IPS-NIHi11 (cell line): Measurements from ENCODE around the gene CC2D1A.

Experiments
- DNase-seq: peaks from one replicate; pipeline ENCODE4 v3.0.0; 2012; ENCODE audit warnings: mixed read lengths, low spot score

CC2D1A gene

GRCh38 chr19:13877303-13877702 is 28.7 kb upstream of the CC2D1A start:
- DNase-seq = no peak

GRCh38 chr19:13880059-13881043 is 25.6 kb upstream of the CC2D1A start:
- peak; percentile 96 for DNase-seq

- peak; percentile 71 for DNase-seq
Observed at GRCh38 chr19:13881251-13881691, 24.7 kb upstream of the CC2D1A start.

GRCh38 chr19:13881692-13882418 is 24.1 kb upstream of the CC2D1A start:
- DNase-seq = no peak

- no peak for DNase-seq
Observed at GRCh38 chr19:13882419-13882795, 23.6 kb upstream of the CC2D1A start.

GRCh38 chr19:13882836-13883235 is 23.2 kb upstream of the CC2D1A start:
- DNase-seq = no peak

GRCh38 chr19:13883516-13884064 is 22.4 kb upstream of the CC2D1A start:
- no peak for DNase-seq

- DNase-seq = no peak
Observed at GRCh38 chr19:13884726-13885591, 21.0 kb upstream of the CC2D1A start.

GRCh38 chr19:13885826-13886365 is 20.1 kb upstream of the CC2D1A start:
- DNase-seq = no peak

GRCh38 chr19:13887018-13887436 is 19.0 kb upstream of the CC2D1A start:
- DNase-seq = no peak

- DNase-seq = no peak
Observed at GRCh38 chr19:13887517-13887916, 18.5 kb upstream of the CC2D1A start.

GRCh38 chr19:13888281-13888680 is 17.7 kb upstream of the CC2D1A start:
- no peak for DNase-seq

- no peak for DNase-seq
Observed at GRCh38 chr19:13890136-13890535, 15.9 kb upstream of the CC2D1A start.

- DNase-seq = no peak
Observed at GRCh38 chr19:13892870-13893269, 13.1 kb upstream of the CC2D1A start.

GRCh38 chr19:13894552-13894951 is 11.4 kb upstream of the CC2D1A start:
- no peak for DNase-seq

- no peak for DNase-seq
Observed at GRCh38 chr19:13896227-13896626, 9.8 kb upstream of the CC2D1A start.

- DNase-seq = no peak
Observed at GRCh38 chr19:13899393-13899792, 6.6 kb upstream of the CC2D1A start.

GRCh38 chr19:13899912-13900584 is 6.0 kb upstream of the CC2D1A start:
- no peak for DNase-seq

- no peak for DNase-seq
Observed at GRCh38 chr19:13902993-13903555, 2.9 kb upstream of the CC2D1A start.

GRCh38 chr19:13906521-13906904 is 512 bp downstream of the CC2D1A start:
- DNase-seq = no peak

- no peak for DNase-seq
Observed at GRCh38 chr19:13906910-13907309, 909 bp downstream of the CC2D1A start.
